Measurements from ENCODE around the gene IL10RA. TPM values are rescaled to one million over a fixed set of nuclear protein-coding genes. Genes with fewer than 3 reads are reported as not detected.

Gene IL10RA
- total and polyA plus RNA-seq, 4 donors = 2.3 to 11.6 (median 9.2) TPM

DNA sequence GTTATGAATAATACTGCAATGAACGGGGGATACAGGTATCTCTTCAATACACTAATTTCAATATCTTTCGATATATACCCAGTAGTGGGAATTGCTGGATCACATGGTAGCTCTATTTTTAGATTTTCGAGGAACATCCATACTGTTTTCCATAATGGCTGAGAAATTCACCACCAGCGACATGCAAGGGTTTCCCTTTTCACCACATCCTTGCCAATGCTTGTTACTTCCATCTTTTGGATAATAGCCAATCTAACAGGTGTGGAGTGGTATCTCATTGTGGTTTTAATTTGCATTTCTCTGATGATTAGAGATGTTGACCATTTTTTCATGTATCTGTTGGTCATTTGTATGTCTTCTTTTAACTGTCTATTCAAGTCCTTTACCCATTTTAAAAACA is 5.9 kb downstream of the IL10RA start:
- H3K36me3 ChIP-seq (ENCODE audit: control insufficient read depth in 4 of 4, insufficient read depth in 3 of 4, low read depth in 1 of 4, low read length in 3 of 4) = no peaks in the 10 kb centered on the region
- WGBS = 88% methylated on average over 4 of the region's 4 CpGs
- TF ChIP-seq, protein P1, sequence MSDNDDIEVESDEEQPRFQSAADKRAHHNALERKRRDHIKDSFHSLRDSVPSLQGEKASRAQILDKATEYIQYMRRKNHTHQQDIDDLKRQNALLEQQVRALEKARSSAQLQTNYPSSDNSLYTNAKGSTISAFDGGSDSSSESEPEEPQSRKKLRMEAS (IDR thresholded peaks at IDR 0.05) = no peak
- TF ChIP-seq, protein P2, sequence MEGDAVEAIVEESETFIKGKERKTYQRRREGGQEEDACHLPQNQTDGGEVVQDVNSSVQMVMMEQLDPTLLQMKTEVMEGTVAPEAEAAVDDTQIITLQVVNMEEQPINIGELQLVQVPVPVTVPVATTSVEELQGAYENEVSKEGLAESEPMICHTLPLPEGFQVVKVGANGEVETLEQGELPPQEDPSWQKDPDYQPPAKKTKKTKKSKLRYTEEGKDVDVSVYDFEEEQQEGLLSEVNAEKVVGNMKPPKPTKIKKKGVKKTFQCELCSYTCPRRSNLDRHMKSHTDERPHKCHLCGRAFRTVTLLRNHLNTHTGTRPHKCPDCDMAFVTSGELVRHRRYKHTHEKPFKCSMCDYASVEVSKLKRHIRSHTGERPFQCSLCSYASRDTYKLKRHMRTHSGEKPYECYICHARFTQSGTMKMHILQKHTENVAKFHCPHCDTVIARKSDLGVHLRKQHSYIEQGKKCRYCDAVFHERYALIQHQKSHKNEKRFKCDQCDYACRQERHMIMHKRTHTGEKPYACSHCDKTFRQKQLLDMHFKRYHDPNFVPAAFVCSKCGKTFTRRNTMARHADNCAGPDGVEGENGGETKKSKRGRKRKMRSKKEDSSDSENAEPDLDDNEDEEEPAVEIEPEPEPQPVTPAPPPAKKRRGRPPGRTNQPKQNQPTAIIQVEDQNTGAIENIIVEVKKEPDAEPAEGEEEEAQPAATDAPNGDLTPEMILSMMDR (IDR thresholded peaks at IDR 0.05; ENCODE audit: low read depth, low read length, missing input control) = no peak
- TF ChIP-seq HNF4A (conservative IDR thresholded peaks at IDR 0.05) (no peak), GABPA (IDR thresholded peaks at IDR 0.05 in 1 of 2, conservative IDR thresholded peaks at IDR 0.05 in 1 of 2) (no peak), TAF1 (conservative IDR thresholded peaks at IDR 0.05) (no peak), JUND (IDR thresholded peaks at IDR 0.05) (no peak), FOXA2 (IDR thresholded peaks at IDR 0.05) (no peak), NR2F2 (IDR thresholded peaks at IDR 0.05) (no peak)
- TF ChIP-seq, protein P3, sequence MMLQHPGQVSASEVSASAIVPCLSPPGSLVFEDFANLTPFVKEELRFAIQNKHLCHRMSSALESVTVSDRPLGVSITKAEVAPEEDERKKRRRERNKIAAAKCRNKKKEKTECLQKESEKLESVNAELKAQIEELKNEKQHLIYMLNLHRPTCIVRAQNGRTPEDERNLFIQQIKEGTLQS (IDR thresholded peaks at IDR 0.05) = no peak
- TF ChIP-seq, protein P4, sequence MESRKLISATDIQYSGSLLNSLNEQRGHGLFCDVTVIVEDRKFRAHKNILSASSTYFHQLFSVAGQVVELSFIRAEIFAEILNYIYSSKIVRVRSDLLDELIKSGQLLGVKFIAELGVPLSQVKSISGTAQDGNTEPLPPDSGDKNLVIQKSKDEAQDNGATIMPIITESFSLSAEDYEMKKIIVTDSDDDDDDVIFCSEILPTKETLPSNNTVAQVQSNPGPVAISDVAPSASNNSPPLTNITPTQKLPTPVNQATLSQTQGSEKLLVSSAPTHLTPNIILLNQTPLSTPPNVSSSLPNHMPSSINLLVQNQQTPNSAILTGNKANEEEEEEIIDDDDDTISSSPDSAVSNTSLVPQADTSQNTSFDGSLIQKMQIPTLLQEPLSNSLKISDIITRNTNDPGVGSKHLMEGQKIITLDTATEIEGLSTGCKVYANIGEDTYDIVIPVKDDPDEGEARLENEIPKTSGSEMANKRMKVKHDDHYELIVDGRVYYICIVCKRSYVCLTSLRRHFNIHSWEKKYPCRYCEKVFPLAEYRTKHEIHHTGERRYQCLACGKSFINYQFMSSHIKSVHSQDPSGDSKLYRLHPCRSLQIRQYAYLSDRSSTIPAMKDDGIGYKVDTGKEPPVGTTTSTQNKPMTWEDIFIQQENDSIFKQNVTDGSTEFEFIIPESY (IDR thresholded peaks at IDR 0.05) = no peak
- H3K4me3 ChIP-seq (ENCODE audit: low read depth in 1 of 3, low read length in 3 of 3) = no peak overlapping the region
- no peak for DNase-seq (ENCODE audit: low spot score)
- H3K27ac ChIP-seq (ENCODE audit: low read depth in 1 of 2, low read length in 2 of 2) = no peak overlapping the region
- H3K4me1 ChIP-seq (ENCODE audit: control insufficient read depth in 4 of 4, insufficient read depth in 4 of 4, low read length in 3 of 4) = peaks cover 0 to 4% (median 0%) of the 10 kb centered on the region in 4 donors
- H3K9me3 ChIP-seq (ENCODE audit: control insufficient read depth in 4 of 4, low read length in 3 of 4) = no peaks in the 10 kb centered on the region
- H3K9ac ChIP-seq (ENCODE audit: low read depth in 1 of 2, low read length in 2 of 2) = no peak overlapping the region
- H3K27me3 ChIP-seq (ENCODE audit: control insufficient read depth in 4 of 4, insufficient read depth in 4 of 4, low read length in 3 of 4) = no peaks in the 10 kb centered on the region

DNA sequence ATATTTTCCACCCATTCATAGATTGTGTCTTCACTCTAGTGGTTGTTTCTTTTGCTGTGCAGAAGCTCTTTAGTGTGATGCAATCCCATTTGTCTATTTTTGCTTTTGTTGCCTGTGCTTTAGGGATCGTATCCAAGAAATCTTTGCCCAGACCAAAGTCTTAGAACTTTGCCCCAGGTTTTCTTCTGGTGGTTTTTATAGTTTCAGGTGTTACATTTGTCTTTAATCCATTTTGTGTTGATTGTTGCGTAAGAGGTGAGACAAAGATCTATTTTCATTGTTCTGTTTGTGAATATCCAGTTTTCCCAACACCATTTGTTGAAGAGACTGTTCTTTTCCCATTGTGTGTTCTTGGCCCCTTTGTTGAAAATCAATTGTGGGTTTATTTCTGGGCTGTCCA is 6.4 kb downstream of the IL10RA start:
- Histone ChIP-seq H3K27me3 (ENCODE audit: control insufficient read depth in 4 of 4, insufficient read depth in 4 of 4, low read length in 3 of 4) (no peaks in the 10 kb centered on the region), H3K27ac (ENCODE audit: low read depth in 1 of 2, low read length in 2 of 2) (no peak overlapping the region), H3K9me3 (ENCODE audit: control insufficient read depth in 4 of 4, low read length in 3 of 4) (no peaks in the 10 kb centered on the region), H3K36me3 (ENCODE audit: control insufficient read depth in 4 of 4, insufficient read depth in 3 of 4, low read depth in 1 of 4, low read length in 3 of 4) (no peaks in the 10 kb centered on the region), H3K9ac (ENCODE audit: low read depth in 1 of 2, low read length in 2 of 2) (no peak overlapping the region), H3K4me3 (ENCODE audit: low read depth in 1 of 3, low read length in 3 of 3) (no peak overlapping the region), H3K4me1 (ENCODE audit: control insufficient read depth in 4 of 4, insufficient read depth in 4 of 4, low read length in 3 of 4) (peaks cover 0 to 4% (median 0%) of the 10 kb centered on the region in 4 donors)
- TF ChIP-seq HNF4A (conservative IDR thresholded peaks at IDR 0.05) = peak; percentile 57 to 76
- no peak for TF ChIP-seq EGR1 (IDR thresholded peaks at IDR 0.05; ENCODE audit: low read depth in 2 of 2)
- peak in 1 of 2 donors; percentile 22 for TF ChIP-seq JUND (IDR thresholded peaks at IDR 0.05)
- TF ChIP-seq, protein P3 (IDR thresholded peaks at IDR 0.05) = no peak
- TF ChIP-seq YY1 (IDR thresholded peaks at IDR 0.05) = no peak
- TF ChIP-seq HNF4G (IDR thresholded peaks at IDR 0.05) = no peak
- TF ChIP-seq, protein P5, sequence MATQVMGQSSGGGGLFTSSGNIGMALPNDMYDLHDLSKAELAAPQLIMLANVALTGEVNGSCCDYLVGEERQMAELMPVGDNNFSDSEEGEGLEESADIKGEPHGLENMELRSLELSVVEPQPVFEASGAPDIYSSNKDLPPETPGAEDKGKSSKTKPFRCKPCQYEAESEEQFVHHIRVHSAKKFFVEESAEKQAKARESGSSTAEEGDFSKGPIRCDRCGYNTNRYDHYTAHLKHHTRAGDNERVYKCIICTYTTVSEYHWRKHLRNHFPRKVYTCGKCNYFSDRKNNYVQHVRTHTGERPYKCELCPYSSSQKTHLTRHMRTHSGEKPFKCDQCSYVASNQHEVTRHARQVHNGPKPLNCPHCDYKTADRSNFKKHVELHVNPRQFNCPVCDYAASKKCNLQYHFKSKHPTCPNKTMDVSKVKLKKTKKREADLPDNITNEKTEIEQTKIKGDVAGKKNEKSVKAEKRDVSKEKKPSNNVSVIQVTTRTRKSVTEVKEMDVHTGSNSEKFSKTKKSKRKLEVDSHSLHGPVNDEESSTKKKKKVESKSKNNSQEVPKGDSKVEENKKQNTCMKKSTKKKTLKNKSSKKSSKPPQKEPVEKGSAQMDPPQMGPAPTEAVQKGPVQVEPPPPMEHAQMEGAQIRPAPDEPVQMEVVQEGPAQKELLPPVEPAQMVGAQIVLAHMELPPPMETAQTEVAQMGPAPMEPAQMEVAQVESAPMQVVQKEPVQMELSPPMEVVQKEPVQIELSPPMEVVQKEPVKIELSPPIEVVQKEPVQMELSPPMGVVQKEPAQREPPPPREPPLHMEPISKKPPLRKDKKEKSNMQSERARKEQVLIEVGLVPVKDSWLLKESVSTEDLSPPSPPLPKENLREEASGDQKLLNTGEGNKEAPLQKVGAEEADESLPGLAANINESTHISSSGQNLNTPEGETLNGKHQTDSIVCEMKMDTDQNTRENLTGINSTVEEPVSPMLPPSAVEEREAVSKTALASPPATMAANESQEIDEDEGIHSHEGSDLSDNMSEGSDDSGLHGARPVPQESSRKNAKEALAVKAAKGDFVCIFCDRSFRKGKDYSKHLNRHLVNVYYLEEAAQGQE (IDR thresholded peaks at IDR 0.05) = no peak
- no peak for TF ChIP-seq TAF1 (conservative IDR thresholded peaks at IDR 0.05)
- WGBS = 53% methylated on average over 2 of the region's 2 CpGs
- no peak for DNase-seq (ENCODE audit: low spot score)

All from liver (tissue), 9 donors.